Loucy (cell line): Measurements from ENCODE around the gene CYP2A13.

Experiments
- EZH2phosphoT487 ChIP-seq: fragments of 200-600 bp; IDR thresholded peaks from 2 replicates; pipeline ENCODE4 v1.6.1; 2018; ENCODE audit warnings: antibody characterized with exemption, mild to moderate bottlenecking, moderate library complexity, borderline replicate concordance
- TF ChIP-seq, protein P1 (sequence below): fragments of 200-600 bp; sonication (generic); conservative IDR thresholded peaks from 2 replicates; pipeline ENCODE4 v1.5.1; 2014; ENCODE audit warnings: mild to moderate bottlenecking, antibody characterized with exemption, low read length

DNA sequence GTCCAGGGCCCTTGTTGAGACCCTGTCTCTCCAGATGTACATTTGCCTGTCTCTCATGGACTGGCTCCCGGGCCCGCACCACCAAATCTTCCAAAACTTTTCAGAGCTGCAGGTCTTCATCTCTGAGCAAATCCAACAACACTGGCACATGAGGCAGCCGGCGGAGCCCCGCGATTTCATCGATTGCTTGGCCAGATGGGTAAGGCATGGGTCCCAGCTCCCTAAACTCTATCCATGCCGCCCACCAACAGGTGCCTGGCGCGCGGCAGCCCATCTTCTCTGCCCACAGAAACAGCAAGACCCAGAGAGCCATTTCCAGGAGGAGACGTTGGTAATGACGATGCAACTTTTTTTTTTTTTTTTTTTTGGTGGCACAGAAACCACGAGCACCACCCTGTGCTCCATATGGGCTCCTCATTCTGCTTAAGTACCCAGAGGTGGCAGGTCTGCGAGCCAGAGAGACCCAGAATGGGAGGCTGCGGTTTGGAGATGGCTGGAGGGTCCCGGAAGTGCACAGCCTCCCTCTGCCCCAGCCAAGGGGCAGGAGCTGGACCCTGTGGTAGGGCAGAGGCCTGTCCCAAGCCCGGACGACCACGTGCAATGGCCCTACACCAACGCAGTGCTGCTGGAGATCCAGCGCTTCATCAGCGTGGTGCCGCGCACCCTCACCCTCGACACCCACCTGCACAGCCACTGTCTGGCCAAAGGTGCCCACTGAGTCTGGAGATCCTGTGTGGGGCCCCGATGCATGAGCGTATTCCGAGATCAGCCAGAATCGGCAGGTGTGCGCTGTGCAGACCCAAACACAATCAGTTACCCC lies 48.6 kb downstream of the CYP2A13 start:
- TF ChIP-seq, protein P1, sequence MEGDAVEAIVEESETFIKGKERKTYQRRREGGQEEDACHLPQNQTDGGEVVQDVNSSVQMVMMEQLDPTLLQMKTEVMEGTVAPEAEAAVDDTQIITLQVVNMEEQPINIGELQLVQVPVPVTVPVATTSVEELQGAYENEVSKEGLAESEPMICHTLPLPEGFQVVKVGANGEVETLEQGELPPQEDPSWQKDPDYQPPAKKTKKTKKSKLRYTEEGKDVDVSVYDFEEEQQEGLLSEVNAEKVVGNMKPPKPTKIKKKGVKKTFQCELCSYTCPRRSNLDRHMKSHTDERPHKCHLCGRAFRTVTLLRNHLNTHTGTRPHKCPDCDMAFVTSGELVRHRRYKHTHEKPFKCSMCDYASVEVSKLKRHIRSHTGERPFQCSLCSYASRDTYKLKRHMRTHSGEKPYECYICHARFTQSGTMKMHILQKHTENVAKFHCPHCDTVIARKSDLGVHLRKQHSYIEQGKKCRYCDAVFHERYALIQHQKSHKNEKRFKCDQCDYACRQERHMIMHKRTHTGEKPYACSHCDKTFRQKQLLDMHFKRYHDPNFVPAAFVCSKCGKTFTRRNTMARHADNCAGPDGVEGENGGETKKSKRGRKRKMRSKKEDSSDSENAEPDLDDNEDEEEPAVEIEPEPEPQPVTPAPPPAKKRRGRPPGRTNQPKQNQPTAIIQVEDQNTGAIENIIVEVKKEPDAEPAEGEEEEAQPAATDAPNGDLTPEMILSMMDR, result no peak
- no peak for TF ChIP-seq EZH2phosphoT487
